ENCODE results near the gene MECP2.
"Not testable (repeated sequence)": the region's sequence is repeated elsewhere in the genome, so short reads cannot be mapped to it uniquely, and the experiment has no call there.

Gene MECP2

DNA sequence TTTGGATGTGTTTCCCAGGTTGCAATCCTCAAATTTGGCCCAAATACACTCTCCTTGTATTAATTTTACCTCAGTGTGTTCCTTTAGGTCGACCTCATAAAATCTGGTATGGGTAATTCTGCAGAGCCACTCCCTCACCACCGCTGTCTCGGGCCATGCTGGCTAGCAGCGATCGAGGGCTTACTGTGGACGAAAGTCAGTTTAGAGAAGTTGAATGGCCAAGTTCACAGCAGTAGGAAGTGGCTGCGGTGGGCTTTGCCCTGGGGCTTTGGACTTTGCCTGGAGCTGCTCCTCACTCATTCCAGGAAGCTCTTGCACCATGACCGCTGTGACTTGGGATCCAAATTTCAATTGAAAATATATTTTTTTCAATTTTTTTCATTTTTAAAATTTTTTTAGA is 105.3 kb downstream of the MECP2 start:
- DNase-seq (ENCODE audit: low read depth), result no peak

DNA sequence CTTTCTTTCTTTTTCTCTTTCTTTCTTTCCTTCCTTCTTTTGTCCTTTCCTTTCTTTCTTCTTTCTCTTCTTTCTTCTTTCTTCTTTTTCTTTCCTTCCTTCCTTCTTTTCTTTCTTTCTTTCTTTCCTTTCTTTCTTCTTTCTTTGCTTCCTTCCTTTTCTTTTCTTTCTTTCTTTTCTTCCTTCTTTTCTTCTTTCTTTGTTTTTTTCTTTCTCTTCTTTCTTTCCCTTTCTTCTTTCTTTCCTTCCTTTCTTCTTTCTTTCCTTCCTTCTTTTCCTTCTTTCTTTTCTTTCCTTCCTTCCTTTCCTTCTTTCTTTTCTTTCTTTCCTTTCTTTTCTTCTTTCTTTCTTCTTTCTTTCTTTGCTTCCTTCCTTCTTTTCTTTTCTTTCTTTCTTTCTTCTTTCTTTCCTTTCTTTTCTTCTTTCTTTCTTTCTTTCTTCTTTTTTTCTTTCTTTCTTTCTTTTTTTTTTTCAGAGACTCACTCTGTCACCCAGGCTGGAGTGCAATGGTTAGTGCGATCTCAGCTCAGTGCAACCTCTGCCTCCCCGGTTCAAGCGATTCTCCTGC is 106.4 kb downstream of the MECP2 start:
- no peak for DNase-seq (ENCODE audit: low read depth)

DNA sequence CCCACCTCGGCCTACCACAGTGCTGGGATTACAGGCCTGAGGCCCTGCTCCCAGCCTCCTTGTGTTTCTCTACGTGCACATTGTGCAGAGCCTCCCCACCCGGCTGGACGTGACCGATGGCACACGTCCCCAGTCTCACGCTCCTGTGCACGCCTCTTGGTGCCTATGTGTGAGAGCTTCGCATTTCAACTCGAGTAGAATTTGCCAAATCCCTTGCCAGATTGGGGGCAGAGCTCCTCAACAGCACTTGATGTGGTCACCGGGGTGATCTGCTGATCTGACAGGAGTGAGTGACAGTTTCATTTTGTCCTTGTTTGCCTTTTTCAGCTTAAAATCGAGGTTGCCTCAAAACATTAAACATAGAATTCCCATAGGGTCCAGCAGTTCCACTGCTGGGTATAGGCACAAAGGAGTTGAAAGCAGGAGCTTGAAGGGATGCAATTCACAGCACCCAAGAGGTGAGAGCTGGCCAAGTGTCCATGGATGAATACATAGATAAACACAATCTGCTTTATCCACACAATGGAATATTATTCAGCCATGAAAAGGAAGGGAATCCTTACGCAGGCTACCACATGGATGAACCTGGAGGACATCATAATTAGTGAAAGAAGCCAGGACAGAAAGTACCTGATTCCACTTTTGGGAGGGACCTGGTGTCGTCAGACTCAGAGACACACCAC is 107.4 kb downstream of the MECP2 start:
- DNase-seq (ENCODE audit: low read depth), result no peak

DNA sequence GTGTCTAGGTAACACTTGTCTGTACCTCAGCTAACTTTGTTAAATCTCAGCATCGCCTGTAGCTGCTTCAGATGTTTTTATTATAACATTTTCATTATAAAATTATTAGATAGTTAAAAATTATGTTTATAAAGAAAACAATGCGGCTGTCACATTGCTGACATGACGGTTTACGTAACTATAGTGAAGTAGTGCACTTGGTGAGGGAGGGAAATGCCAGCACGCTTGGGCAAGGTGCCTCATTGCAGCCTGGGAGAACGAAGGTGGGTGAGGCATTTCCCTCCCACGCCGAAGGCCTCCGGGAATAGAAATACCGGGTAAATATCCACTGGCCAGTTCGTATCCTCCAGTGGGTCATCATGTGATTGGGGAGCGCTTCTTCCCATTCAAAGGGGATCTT is 109.0 kb downstream of the MECP2 start:
- no peak for DNase-seq (ENCODE audit: low read depth)

DNA sequence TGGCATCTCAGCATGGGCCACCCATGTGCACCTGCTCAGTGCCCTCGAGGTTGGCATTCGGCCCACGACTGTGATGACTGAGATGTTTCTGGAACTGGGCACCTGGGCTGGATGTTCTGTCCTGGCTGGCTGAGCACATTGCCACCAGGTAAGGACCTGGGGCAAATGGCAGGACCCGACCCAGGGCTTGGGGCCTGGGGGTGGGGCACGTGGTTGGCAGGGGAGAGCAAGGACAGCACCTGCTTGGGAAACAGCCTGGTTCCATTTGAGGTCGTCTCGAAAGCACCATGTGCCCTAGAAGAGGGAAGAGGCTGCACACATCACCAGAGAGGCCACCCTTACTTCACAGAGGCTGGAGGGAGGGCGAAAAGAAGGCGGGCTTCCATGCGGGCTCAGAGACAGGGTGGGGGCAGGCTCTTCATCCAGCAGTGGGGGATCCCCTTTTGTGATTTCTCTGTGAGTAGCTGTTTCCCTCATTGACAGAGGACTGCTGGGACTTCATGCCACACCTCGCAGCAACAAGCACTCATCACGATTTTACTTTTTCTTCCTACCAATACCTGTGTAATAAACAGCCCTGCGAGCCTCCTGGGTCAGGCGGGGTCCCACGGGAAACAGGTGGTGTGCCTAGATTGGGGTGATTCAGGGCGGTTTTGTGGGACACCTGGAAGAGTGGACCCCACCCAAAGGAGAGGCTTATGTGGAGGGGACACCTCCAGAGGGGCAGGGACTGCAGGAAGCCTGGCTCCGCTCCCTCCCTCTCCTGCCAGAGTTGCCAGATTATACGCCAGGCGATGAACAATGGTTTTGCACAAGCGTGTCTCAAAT is 113.0 kb downstream of the MECP2 start:
- DNase-seq (ENCODE audit: low read depth), result no peak

DNA sequence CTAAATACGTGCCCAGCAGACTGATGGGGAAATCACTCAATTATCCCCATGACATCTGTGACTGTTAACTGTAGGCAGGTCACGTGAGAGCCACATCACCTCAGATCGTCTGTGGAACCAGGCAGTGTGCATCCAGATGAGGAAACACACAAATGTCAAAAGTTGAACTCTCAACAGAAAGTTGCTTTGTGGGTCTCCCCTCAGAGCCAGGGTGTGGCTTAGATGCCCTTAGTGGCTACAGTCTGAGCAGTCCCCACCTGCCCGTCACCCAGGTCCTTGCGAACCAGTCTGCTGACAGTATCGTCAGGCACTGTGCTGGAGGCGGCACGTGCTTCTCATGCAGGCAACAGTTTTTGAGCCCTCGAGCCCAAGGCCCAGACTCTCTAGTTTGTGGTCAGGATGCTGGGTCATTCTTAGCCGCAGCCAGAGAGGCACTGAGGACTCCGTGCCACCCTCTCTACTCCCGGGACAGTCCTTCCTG is 114.2 kb downstream of the MECP2 start:
- DNase-seq (ENCODE audit: low read depth), result no peak

DNA sequence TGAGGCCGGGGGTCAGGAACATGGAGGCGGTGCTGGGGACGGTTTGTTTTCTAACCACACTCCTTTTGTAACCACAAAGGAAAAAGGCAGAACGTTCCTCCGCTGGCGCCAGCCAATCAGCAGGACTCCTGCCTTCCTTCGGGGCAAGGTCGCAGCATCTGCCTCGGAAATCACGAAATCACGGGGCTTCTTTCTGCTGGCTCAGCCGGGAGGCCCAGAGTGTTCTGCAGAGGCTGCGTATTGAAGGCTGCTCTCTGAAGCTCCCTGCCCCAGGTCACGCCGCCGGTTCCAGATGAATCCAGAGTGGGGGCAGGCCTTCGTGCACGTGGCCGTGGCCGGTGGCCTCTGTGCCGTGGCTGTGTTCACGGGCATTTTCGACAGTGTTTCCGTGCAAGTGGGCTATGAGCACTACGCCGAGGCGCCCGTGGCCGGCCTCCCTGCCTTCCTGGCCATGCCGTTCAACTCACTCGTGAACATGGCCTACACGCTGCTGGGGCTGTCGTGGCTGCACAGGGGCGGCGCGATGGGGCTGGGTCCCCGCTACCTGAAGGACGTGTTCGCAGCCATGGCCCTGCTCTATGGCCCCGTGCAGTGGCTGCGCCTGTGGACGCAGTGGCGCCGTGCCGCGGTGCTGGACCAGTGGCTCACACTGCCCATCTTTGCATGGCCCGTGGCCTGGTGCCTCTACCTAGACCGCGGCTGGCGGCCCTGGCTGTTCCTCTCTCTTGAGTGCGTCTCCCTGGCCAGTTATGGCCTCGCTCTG is 115.6 kb downstream of the MECP2 start:
- no peak for DNase-seq (ENCODE audit: low read depth)

DNA sequence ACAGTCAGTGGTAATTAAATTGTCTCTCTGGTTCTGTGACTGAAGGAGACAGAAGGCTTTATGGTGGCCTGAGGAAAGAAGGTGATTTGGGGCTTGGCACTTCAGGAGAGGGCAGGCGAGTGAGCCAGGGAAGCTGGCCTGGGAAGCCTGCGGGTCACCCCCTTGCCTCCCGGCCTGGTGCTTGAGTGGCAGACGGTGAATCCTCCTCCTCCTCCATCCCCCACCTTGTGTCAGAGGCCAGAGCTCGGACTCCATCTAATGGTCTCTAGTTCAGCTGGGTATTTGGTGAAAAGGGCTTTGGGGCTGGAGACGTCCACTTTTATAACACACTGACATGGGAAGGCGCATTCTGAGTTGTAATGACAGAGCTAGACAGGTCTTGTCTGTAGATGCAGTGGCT is 116.3 kb downstream of the MECP2 start:
- DNase-seq (ENCODE audit: low read depth), result no peak

DNA sequence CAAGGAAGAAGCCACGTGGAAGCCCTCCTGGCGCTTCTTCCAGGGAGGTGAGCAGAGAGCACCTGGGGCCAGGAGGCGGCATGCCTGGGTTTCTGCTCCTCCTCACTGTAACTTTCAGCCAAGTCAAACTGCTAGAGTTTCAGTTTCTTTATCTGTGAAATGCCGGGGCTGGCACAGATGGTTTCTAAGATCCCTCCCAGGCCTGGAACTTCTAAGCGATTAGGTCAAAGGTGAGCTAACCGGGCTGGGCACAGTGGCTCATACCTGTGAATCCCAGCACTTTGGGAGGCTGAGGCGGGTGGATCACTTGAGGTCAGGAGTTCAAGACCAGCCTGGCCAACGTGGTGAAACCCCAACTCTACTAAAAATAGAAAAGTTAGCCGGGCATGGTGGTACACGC is 117.1 kb downstream of the MECP2 start:
- DNase-seq (ENCODE audit: low read depth), result not testable (repeated sequence)

DNA sequence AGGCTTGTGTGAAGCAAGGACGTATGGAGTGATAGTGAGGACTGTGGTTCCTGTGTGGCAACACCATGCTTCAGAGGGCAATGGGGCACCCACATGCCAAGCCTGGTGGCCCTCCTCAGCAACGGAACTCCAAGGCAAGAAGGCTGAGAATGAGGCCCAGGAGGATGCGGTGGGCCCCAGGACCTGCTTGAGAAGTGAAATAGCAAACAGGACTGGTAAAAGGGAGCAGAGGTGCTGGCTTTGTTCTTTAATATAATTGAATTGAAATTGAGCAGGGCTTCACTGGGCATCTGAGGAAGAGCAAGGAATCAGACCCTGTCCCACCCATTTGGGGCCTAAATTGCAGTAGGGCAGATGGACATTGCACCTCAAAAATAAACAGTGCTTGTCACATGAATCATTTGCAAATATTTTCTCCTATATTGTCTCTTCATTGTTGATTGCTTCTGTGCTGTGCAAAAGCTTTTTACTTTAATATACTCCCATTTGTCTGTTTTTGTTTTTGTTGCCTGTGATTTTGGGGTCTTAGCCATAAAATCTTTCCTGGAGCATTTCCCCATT is 122.7 kb downstream of the MECP2 start:
- DNase-seq (ENCODE audit: low read depth), result no peak

DNA sequence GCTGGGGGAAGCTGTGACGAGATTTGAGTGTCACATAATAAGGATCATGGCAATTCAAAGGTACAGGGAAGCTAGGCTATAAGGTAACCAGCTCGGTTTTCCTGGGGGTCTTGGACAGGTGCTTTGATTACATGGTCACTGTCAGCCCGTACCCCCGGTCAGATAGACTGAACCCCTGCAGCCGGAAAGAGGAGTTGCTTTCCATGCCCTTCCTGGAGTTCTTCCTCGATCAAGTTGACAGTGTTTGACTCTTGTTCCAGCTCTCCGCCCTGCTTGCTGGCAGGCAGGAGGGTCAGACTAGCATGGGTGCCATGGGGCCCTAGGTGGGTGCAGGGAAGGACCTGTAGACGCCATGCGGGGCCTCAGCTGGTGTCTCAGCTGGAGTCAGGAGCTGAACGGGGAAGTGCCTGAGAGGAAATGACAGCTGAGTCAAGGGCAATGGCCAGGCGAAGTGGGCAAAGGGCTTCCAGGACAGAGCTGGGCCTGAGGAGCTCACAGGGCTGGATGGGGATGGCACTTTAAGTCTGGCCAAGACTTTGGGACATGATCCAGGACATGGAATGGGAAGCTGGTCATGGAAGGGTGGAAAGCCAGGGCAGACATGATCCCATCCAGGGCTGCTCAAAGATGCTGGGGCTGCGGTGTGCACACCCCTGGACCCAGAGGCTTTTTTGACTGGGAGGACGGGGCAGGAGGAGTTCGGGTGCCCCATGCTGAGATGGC is 123.4 kb downstream of the MECP2 start:
- no peak for DNase-seq (ENCODE audit: low read depth)

DNA sequence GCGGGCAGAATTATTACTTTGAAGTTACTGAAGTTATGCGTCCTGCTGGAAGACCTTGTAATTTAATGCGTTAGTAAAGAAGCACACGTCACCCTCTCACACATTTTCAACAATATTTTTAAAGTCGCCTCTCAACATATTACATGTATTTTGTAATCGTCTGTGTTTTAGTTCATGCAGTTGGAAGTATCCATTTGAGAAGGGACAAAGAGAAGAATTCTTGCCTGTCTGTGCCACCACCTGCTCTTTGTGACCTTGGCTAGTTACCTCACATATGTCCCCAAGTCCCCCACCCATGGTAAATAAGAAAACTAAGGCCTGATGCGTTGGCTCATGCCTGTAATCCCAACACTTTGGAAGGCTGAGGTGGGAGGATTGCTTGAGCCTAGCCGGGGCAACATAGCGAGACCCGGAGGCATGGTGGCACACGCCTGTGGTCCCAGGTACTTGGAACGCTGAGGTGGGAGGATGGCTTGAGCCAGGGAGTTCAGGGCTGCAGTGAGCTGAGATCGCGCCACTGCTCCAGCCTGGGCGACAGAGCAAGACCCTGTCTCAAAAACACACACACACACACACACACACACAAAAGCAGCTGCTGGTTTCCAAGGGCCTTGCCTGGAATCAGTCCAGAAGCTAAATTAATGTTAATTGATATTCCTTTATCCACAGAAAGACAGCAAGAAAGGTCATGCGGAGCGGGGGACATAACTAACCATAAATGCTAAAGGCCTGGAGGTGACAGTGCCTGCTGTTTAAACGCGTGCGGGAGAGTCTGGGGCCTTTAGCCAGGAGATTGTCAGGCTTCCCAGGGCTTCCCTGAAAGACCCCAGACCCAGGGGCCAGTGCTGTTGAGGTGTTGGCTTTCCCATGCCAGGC is 124.2 kb downstream of the MECP2 start:
- DNase-seq (ENCODE audit: low read depth), result no peak

DNA sequence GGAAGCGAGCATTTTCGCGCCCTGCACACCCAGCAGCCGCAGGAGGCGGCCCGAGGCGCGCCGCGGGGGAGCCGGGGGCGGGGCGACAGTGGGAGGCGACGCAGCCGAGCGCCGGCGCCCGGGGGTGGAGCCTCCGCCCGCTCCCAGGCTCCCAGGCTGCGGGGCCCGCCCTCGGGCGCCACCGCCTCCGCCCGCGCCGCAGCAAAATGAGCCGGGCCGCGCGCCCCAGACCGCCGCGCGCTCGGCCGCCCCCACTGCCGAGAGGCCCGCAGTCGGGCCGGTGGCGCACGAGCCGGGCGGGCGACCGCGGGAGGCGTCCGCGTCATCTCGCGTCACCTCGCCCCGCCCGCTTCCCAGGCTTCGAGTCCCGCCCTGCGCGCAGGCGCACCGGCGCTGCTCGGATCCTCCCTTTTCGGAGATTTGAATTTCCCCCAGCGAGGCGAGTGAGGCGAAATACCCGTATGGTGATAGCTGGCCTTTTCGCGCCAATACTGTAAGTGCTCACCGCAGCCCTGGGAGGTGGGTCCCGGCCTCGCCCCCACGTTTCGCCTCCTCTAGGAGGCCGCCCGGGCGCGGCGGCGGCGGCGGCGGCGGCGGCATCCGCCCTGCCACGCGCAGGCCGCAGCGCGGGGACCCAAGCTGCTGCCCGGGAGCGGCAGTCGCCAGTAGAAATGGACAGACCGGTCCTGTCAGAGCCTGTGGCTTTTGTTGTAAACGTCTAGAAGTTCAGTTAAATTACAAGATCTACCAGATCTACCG is 125.0 kb downstream of the MECP2 start, which contains the start of gene TMEM187:
Gene TMEM187, plus strand, starts transcription at position 387 of the 759 bp plus-strand sequence. CDS start 9,309 bp downstream, outside the sequence.
- peak; percentile 87 for DNase-seq (ENCODE audit: low read depth)

All from stimulated activated CD8-positive, alpha-beta memory T cell treated with anti-CD3 and anti-CD28 coated beads, Interleukin-4, amount 100 ng/mL, for 24 hours (primary cell).